ENCODE results near the gene CHAF1B.
A peak's percentile ranks its signal among the peaks of the same experiment; 100 is the strongest.

CHAF1B gene

DNA sequence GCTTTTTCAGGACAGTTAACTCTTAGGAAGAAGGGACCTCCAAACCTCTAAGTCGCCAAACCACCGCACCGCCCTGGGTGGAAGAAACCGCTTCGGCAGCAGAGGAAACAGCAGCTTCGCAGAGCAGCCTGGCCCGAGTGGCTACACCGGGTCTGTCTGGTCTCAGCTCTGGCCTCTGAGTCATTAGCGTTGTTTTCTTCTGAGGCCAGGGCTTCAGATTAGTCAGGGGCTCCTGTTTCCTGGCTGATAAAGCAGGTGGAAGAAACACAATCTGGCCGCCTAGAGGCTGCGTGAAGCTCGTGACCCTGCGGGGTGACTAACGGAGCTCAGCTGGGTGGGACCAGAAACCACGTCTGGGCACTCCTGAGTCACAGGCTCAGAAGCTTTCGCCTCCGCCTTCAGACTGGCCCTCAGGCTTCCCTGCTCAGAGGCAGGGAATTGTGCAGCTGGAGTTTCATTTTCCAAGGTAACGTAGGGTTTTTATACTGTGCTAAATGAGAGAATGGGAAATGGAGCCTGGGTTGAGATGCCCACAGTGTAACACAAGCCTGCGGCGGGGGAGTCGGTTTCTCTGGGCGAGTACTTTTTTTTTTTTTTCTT is 44.9 kb downstream of the CHAF1B start:
- DNase-seq = no peak

DNA sequence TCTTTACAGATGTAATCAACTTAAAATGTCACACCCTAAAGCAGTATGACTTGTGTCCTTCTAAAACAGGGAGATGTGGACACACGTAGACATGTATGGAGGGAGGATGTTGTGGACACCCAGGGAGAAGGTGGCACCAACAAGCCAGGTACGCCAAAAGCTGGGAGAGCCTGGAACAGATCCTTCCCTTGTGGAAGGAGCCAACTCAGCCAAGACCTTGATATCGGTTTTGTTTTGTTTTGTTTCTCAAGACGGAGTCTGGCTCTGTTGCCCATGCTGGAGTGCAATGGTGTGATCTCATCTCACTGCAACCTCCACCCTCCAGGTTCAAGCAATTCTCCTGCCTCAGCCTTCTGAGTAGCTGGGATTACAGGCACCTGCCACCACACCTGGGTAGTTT is 45.6 kb downstream of the CHAF1B start:
- no peak for DNase-seq

DNA sequence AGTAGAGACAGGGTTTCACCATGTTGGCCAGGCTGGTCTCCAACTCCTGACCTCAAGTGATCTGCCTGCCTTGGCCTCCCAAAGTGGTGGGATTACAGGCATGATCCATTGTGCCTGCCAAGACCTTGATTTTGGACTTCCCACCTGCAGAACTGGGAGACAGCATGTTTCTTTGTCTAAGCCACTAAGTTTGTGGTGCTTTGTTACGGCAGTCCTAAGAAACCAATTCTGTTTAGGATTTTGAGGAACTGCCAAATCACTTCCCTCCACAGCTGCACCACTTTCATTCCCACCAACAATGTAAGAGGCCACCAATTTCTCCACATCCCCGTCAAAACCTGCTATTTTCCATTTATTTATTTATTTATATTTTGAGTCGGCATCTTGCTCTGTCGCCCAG is 46.1 kb downstream of the CHAF1B start:
- DNase-seq = no peak

DNA sequence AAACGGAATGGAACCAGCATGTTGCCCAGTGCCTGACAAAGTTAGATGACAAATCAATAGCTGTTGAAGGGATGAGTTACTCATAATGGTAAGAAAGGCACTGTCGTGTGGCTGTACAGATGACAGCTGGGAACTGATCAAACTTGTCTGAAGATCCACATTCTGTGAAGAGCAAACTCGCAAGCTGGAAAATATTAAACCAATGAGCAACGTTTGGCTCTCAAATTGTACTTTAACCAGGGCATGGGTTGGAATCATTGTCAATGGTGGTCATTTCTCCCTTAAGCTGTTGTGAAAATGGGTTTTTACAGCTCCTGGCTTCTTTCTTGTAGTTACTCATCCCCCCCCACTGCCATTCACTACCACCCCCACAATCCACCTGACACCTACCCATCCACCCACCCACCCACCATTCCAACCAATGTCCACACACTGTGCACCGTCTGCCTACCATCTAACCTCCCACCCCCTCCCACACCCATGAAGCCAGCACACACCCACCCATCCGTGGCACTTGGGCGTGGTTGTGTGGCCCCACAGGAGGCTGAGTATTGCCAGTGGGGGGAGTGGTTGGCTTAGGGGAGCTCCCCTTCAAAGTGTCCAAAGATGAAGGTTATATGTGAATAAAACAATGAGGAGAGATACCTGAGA is 48.0 kb downstream of the CHAF1B start:
- DNase-seq = no peak

DNA sequence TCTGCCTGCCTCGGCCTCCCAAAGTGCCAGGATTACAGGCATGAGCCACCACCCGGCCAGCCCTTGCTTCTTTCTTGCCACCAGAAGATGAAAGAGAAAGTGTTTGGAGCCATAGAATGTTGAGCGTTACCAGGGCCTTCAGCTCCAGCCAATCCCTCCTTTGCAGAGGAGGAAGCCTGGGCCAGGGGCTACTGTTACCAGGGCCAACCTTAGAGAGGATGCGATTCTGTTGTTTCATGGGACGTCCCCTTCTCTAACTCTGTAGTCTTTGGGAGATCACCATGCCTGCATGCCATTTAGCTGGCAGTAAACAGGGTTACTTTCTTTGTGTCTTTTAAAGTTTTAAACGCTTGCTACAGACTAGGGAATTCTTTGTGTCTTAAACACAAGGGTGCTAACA is 49.0 kb downstream of the CHAF1B start:
- no peak for DNase-seq

DNA sequence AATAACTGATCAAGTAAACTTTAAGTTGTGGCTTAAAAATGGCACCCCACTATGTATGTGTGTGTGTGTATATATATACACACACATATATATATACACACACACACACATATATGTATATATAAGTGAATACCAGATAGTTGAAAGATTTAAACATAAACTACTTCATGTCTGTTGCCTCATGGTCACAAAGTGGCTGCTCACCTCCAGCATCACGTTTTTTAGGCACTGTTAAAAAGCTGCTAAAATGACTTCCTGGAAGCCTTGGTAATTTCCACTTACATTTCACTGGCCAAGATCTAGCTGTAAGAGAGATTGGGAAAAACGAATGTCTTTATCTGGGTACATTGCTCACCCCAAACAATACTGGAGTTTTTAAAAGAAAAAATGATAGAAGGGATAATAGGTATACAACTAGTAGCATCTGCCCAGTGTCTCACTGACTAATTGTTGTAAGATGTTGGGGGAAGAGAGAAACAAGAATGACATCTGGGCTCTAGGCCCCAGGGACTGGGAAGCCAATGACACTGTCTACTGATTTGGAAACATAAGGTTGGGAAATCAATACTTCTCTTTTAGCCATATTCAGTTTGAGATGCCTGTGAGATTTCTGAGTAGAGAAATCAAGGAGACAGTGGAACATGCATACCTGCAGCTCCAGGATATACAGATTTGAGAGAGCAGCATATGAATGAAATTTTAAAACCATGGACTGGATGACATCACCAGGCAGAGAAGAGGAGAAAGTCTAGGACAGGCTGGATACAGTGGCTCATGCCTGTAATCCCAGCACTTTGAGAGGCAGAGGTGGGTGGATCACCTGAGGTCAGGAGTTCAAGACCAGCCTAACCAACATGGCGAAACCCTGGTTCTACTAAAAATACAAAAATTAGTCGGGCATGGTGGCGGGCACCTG is 51.9 kb downstream of the CHAF1B start:
- no peak for DNase-seq

DNA sequence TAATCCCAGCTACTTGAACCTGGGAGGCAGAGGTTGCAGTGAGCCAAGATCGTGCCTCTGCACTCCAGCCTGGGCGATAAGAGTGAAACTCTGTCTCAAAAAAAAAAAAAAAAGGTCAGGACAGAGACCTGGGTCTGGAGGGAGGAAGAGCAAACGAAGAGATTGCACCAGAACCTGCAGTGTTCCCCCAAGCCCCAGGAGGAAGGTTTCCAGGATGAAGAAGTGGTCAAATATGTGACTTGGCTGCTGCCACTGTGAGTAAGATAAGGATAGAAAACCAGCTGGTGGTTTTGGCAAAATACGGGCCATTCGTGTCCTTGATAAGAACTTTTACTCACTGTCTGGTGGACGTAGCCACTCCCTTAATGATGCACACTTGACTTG is 52.5 kb downstream of the CHAF1B start:
- DNase-seq = no peak

DNA sequence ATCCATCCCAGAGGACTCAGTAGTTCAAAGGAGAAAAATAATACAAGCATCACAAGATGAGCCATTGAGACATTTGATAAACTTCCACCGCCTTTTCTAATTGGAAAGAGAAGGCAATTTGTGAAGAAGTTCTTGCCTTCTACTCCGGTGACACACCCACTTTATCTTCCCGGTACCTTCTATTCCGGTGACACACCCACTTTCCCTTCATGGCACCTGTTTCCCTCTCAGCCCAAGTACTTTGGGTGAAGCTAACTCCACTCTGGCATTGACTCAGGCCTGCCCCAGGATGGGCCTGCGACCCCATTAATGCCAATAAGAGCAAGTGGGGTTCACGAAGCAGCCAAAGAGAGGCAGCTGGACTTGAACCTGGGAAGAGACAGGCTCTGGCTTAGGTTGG is 56.5 kb downstream of the CHAF1B start:
- no peak for DNase-seq

DNA sequence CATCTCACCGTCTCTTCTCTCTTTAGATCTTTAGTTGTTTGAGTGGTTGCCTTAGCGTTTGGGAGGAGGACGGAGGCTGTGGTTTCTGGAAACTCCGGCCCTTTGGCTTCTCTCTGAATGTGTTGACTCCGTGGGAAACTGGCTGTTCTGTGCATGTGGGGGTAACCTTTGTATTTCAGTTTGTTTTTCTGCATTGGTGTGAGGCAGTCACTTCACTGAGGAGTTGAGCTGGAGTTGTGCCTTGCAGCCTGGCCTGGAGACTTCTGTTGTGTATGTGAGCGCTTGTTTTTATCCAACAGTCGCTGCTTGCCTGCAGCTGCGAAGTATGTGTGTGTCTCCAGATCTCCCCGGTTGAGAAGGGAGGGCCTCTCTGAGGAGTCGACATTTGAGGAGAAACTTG is 61.1 kb downstream of the CHAF1B start:
- no peak for DNase-seq

DNA sequence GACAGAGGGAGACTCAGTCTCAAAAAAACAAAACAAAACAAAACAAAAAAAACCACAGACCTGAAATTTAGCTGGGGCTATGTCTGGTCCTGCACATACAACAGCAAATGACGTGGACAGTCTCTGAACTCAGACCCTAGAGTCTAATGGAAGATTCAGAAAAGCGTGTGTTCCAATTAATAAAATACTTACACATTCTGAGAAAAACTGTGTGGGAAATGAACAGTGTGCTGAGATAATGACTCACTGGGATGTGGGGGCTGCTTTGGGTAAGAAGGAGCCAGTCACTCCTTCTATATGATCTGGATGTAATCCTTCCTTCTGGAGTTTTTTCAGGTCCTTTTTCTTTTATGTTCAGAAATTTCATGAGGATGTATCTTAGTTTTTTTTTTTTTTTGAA is 65.3 kb downstream of the CHAF1B start:
- no peak for DNase-seq

DNA sequence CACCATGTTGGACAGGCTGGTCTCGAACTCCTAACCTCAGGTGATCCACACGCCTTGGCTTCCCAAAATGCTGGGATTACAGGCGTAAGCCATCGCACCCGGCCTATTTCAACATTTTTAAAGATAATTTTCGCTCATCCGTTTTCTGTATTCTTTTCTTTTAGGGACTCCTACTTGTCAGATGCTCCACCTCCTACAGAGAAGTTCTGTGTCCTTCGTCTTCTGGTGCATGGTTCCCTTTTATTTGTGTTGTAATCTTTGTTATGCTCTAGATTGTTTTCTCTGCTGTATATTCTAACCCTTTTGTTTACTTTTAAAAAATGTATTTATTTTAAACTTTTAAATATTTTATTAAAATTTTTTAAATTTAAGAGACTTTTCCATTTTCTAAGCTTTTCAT is 66.3 kb downstream of the CHAF1B start:
- no peak for DNase-seq

DNA sequence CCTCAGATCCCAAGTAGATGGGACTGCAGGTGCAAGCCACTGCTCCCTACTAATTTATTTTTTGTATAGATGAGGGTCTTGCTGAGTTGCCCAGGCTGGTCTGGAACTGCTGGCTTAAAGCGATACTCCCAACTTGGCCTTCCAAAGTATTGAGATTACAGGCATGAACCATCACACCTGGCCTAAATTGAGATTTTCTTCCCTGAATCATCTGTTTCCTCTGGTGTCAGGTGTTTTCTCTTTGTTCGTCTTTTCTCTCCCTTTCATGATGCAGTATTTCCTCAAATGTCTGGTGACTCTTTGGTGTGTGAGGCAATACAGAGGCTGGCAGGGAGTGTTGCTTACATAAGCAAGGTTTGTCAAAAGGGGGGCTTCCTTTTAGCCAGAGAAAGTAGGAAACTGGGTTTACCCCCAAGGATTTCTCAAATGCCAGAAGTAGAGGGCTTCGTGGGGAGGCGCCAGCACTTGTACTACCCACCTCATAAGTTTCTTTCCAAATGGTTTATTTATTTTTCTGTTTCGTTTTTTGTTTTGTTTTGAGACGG is 67.2 kb downstream of the CHAF1B start:
- no peak for DNase-seq

DNA sequence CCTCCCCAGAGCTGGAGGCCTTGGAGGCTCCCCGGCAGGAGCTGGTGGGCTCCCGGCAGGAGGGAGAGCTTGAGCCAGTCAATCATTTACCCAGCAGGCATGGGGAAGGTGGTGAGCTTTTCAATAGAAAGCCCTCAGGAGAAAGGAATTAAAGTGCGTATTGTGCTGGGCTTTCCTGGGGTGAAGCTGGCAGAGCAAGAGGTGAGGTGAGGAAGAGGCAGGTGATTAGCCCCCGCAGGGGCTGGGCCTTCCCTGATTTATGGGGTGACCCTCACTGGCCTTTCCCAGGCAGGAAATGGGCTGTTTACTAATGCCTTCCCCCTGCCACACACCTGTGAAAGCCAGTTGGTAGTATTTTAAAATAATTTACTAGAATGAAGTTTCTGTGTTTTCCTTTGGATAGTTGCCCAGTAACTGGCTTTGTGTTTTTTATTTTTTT is 68.9 kb downstream of the CHAF1B start:
- DNase-seq = peak; percentile 64

DNA sequence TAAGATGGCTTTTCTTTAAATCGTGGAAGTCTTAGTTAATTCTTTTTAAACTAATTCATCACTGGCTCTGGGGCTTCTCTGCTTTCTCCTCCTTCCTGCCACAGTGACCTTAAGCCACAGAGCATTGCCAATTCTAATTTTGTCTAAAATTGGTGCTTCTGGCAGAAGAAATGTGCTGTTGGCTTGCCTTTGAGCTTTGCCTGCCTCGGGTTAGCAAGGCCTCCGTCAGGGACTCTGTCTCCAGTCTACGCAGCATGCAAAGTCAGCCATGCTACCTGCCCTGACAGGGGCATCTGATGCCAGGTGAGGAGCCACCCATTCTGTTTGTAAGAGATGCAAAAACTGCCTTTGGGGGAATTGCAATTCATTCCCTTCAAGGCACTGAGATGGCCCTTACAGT is 69.5 kb downstream of the CHAF1B start:
- DNase-seq = no peak

DNA sequence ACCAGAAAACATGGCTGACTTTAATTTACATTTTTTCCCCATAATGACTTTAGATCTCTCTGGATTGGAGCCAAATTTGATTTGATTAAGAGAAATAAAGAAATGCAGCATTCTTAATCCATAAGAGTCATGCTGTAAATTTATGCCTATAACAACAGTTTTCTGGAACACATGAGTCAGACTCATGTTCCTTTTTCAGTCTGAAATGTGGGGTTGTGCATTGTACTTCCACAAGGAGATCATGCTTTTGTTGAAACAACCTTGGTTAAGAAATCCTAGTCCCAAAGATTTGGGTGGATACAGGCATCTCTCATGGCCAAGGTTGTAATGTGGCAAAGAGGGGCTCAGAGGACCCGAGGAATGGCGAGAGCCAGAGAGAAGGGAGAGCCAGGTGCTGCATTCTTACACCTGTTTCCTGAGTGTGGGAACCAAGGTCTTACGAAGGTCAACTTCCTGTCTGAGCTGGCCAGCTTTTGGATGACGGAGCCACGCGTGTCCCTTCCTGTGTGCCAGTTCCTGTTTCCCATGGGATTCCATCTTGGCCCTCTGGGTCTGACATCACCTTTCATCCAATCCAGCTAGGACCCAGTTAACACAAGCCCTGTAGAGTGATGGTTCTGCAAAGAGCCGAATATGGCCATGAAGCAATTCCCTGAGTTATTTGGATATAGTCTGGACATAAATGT is 71.7 kb downstream of the CHAF1B start:
- DNase-seq = no peak

DNA sequence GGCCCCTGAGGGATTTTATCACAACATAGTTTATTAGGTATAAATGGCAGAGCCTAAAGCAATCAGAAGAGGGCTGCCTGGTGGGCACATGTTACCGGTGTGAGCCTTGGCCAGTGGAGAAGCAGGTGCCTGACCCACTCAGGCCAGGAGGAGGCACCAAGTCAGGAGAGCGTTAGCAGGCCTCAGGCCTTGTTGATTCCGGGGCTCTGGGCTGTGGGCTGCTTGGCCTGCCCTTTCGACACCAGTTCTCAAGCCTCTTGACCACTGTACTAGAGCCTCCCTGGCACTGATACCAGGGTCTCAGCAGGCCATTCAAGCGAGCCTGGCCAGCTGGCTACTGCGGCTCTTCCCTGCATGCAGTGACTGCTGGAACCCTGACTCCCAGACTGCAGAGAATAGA is 73.9 kb downstream of the CHAF1B start:
- DNase-seq = no peak

DNA sequence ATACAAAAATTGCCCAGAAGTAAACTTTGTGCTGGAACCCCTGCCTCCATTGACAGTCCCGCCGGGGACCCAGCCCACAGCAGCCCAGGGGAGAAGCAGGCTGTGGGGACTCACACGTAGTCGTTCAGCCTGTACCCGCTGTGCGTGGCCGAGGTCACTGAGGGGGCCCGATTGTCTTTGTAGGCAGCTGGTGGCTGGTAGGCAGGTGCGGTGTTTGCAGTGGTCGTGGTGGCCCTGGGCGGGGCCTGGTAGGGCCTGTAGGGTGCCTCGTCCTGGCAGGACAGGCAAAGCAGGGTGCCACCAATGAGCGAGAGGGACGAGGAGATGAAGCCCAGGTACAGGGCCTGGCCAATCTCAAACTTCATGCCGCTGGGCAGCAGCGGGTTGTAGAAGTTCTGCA is 75.7 kb downstream of the CHAF1B start:
- no peak for DNase-seq

DNA sequence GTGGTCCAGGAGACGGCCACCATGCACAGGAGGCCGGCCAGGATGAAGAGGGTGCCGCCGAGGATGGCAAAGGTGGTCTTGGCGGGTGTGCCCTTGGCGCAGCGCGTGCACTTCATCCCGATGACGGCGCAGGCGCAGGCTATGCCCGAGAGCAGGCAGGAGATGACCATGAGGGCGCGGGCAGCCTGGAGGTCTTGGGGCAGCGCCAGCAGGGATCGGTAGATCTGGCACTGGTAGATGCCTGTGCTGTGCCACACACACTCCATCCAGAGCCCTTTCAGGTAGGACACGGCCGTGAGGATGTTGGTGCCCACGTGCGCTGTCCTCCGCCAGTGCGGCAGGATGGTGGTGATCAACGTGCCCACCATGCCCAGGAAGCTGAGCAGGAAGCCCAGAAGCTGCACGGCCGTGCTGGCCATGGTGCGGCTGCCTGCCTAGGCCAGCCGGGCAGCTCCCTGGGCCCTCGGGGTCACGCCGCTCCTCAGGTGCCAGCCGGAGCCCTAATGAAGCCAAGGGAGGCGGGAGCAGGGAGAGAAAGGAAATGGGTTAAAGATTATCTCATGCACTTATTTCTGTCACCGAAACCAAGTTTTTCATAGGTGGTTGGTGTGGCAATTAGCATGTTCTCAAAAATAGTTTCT is 76.2 kb downstream of the CHAF1B start:
- no peak for DNase-seq

DNA sequence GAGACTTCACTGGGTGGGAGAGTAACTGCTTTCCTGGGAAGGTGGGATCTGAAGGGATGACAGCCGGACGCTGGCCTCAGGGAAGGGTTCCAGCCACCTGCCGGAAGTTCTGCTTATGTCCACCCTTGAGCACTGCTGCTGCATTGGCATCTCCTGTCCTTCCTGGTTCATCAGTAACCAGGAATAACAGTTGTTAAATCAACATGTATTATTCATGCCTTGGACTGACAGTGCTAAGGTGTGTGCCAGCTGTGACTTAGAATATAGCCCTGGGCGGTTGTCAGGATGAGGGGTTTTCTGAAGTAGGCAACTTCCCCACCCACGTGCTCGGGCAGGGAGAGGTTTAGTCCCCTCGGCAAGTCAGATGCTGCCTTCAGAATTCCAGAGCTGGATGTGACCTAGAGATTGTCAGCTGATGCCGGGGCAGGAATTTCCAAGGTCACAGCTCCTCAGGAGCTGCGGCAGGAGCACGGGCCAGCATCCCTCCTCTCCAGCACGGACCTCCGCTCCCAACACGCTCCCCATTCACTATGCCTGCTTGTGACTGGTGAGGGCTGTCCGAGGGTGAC is 76.8 kb downstream of the CHAF1B start:
- DNase-seq = no peak

DNA sequence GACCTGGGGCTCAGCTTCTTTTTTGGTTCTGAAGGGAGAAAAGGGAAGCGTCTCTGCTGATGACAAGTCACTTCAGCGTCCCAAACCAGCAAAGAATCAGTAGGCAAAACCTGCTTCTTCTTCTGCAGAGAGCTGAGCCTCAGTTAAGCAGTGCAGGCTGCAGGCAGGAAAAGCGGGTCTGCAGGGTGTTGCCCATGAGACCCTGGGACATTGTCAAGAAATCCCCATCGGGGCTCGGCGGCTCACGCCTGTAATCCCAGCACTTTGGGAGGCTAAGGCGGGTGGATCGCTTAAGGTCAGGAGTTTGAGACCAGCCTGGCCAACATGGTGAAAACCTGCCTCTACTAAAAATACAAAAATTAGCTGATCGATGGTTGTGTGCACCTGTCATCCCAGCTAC is 78.0 kb downstream of the CHAF1B start:
- DNase-seq = no peak

DNA sequence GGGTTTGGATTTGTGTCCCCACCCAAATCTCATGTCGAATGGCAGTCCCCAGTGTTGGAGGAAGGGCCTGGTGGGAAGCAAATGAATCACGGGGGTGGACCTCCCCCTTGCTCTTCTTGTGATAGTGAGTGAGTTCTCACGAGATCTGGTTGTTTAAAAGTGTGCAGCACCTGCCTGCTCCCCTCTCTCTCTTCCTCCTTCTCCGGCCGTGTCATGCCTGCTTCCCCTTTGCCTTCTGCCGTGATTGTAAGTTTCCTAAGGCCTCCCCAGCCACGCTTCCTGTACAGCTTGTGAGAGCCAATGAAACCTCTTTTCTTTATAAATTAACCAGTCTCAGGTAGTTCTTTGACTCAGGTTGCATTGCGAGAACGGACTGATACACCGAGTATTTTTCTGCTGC is 78.8 kb downstream of the CHAF1B start:
- DNase-seq = no peak

DNA sequence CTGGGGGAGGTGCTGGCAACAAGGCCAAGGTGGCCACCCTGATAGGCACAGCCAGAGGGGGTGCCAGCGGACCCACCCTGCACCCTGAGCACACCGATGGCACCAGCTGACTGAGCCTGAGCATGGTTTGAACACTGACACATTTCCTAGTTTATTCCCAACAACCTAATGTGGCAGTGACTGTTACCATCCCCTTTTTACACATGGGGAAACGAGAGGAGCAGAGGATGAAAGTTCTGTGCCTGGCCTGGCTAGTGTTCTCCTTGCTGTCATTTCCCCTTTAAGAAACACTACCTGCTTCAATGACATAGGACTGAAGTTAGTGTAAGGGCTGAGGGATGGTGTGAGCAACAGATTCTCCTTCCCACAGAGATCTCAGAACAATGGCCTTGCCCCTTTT is 79.4 kb downstream of the CHAF1B start:
- no peak for DNase-seq

Measured in NCI-H1417 treated with DMSO at 0.1 percent for 48 hours (cell line).